Upper lobe of right lung (tissue), 1 donor: ENCODE results near the gene COL15A1. TPM values are rescaled to one million over a fixed set of nuclear protein-coding genes. Genes with fewer than 3 reads are reported as not detected.

Experiments
- ATAC-seq: fragments of 200-7000 bp; cut with Tn5 transposase; one replicate; pipeline ENCODE4 v1.9.1; 2020; ENCODE audit warnings: mild to moderate bottlenecking, moderate library complexity
- DNase-seq: peaks from one replicate; pipeline ENCODE4 v3.0.0-alpha.2; 2020
- H3K27ac ChIP-seq: fragments of 200-600 bp; one replicate; pipeline ENCODE4 v1.8.0; 2022
- H3K27me3 ChIP-seq: fragments of 200-600 bp; one replicate; pipeline ENCODE4 v1.8.0; 2022; ENCODE audit warnings: mild to moderate bottlenecking
- H3K36me3 ChIP-seq: fragments of 200-600 bp; one replicate; pipeline ENCODE4 v1.8.0; 2022
- H3K4me1 ChIP-seq: fragments of 200-600 bp; one replicate; pipeline ENCODE4 v1.8.0; 2022
- H3K4me3 ChIP-seq: fragments of 200-600 bp; one replicate; pipeline ENCODE4 v1.8.0; 2022; ENCODE audit warnings: mild to moderate bottlenecking
- H3K9me3 ChIP-seq: fragments of 200-600 bp; one replicate; pipeline ENCODE4 v1.8.0; 2022
- intact Hi-C: fragments of 100-400 bp; cut with DNase I; formaldehyde crosslinking; loops from one replicate; pipeline ENCODE4 v1.11.0; 2022
- total RNA-seq: library from RNA; stranded (reverse); fragmentation: NEBNext Ultra II Directional; extraction: Animal tissue kit (Norgen Biotek cat#: 25700); gene quantifications from one replicate; pipeline ENCODE4 v1.2.1, GENCODE V29; 2021
- TF ChIP-seq, protein P1 (sequence below): fragments of 200-600 bp; IDR thresholded peaks from one replicate; pipeline ENCODE4 v1.8.0; 2022; ENCODE audit warnings: antibody characterized with exemption
- donor health status: DM: no; HTN: yes; CAD: no; lungs with severe emphysema.

COL15A1 gene
- total RNA-seq, 1 donor from 2014 or later = 8.0 TPM

DNA sequence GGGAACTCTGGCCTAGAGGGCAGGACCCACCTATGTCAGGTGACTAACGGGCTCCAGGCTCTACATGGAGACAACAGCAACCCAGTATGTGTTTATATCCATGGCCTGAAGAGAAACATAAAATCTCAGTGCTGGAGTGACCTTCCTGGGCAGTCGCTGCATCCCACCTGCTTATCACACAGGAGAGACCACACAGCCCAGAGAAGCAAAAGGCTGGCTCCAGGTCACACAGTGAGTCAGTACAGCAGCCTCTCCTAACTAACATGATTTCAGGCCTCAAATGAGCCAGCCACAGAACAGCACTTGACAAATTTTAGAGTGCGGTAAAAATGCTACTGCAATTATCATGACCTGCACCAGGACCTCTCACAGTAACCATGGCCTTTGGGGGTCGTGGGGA lies 107.2 kb downstream of the COL15A1 start:
- intact Hi-C loops = no loop called here
- no peak for ATAC-seq
- Histone ChIP-seq H3K4me3 (no peak overlapping the region), H3K4me1 (no peaks in the 10 kb centered on the region), H3K36me3 (no peaks in the 10 kb centered on the region), H3K27me3 (no peaks in the 10 kb centered on the region), H3K27ac (no peak overlapping the region), H3K9me3 (no peaks in the 10 kb centered on the region)
- TF ChIP-seq, protein P1, sequence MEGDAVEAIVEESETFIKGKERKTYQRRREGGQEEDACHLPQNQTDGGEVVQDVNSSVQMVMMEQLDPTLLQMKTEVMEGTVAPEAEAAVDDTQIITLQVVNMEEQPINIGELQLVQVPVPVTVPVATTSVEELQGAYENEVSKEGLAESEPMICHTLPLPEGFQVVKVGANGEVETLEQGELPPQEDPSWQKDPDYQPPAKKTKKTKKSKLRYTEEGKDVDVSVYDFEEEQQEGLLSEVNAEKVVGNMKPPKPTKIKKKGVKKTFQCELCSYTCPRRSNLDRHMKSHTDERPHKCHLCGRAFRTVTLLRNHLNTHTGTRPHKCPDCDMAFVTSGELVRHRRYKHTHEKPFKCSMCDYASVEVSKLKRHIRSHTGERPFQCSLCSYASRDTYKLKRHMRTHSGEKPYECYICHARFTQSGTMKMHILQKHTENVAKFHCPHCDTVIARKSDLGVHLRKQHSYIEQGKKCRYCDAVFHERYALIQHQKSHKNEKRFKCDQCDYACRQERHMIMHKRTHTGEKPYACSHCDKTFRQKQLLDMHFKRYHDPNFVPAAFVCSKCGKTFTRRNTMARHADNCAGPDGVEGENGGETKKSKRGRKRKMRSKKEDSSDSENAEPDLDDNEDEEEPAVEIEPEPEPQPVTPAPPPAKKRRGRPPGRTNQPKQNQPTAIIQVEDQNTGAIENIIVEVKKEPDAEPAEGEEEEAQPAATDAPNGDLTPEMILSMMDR = no peak
- DNase-seq = no peak

DNA sequence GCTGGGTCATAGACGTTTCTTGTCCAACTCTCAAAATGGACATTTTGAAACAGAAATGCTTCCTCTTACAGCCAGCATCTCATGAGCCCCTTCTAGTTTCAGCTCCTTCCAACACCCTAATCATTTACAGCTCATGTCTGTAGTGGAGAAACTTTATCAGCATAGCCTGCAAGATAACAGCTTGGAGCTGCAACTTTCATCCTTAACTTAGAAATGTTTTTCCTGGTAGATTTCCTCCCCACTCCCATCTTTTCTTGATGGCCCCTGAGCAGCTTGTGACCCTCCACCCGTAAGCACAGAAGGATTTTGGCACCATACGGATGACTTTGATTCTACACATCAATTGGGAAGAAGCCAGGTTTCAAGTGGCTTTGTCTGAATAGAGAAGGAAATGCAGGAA lies 107.7 kb downstream of the COL15A1 start:
- intact Hi-C loops = no loop called here
- H3K27ac ChIP-seq = no peak overlapping the region
- ATAC-seq = no peak

DNA sequence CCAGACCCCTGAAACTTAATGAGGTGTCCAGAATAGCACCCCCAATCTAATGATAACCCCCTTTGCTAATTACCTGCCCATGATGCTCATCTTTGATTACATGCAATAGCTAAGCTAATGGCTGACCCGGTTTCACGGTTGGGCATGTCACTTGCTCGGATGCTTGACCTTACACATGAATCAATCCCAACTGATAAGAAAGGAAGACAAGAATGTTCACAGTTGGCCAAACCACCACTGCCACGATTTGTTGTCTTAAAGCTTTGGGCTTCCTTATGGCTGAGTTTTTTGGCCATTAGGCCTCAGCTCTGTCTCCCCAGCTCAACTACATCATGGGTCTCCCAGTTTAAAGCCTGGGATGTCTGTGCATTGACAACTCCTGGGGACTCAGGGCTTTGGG lies 108.1 kb downstream of the COL15A1 start:
- ATAC-seq (no peak), DNase-seq (no peak)
- Histone ChIP-seq H3K27ac (no peak overlapping the region), H3K36me3 (no peaks in the 10 kb centered on the region), H3K27me3 (no peaks in the 10 kb centered on the region), H3K4me1 (no peaks in the 10 kb centered on the region), H3K4me3 (no peak overlapping the region), H3K9me3 (no peaks in the 10 kb centered on the region)
- TF ChIP-seq, protein P1 = no peak
- intact Hi-C loops = no loop called here

More for the DNA sequence above, 107.7 kb downstream of the COL15A1 start:
- H3K4me1 ChIP-seq = no peaks in the 10 kb centered on the region
- no peaks in the 10 kb centered on the region for H3K36me3 ChIP-seq
- DNase-seq = no peak
- no peaks in the 10 kb centered on the region for H3K27me3 ChIP-seq
- TF ChIP-seq, protein P1 = no peak
- no peak overlapping the region for H3K4me3 ChIP-seq
- H3K9me3 ChIP-seq = no peaks in the 10 kb centered on the region

DNA sequence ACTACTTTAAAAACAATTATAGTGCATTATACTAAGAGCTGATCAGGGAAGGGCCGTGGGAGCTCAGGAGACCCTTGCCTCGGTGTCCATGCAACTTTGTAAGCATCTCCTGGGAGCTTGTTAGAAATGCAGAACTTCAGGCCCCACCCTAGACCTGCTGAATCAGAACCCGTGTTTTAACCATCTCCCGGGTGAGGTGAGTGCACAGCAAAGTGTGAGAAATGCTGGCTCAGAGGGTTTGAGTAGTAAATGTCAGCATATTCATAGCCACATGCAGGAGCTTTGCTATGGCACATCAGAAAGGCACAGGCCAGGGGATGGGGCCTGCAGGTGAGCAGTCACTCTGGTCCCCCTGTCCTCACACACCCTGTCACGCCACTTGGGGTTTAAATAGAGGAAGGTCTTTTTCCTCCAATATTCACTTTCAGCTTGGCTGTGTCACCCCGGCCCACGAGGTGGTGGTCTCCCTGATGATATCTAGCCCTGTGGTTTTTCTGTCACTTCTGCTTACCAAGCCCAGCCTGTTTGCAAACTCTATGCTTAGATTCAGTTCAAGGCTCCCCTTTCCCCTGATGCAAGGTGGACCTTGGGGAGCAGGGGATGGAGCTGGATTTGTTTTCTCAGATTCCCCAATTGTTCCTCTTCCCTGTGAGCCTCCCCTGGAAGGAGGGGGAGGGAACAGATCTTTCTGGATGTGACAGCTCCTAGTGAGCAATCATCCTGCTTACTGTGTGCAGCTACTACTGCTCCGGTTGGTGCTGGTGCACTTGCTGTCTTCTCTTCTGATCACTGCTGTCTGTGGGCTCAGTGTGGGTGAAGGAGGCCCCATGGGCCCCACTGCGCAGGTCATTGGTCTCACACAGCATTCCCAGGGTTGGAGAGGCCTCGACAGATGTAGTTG lies 109.4 kb downstream of the COL15A1 start:
- no peak for ATAC-seq
- no peaks in the 10 kb centered on the region for H3K27me3 ChIP-seq
- TF ChIP-seq, protein P1 = no peak
- intact Hi-C loops = no loop called here
- no peak overlapping the region for H3K4me3 ChIP-seq
- peaks cover 5% of the 10 kb centered on the region for H3K4me1 ChIP-seq
- H3K27ac ChIP-seq = no peak overlapping the region
- H3K36me3 ChIP-seq = no peaks in the 10 kb centered on the region
- DNase-seq = no peak
- no peaks in the 10 kb centered on the region for H3K9me3 ChIP-seq

DNA sequence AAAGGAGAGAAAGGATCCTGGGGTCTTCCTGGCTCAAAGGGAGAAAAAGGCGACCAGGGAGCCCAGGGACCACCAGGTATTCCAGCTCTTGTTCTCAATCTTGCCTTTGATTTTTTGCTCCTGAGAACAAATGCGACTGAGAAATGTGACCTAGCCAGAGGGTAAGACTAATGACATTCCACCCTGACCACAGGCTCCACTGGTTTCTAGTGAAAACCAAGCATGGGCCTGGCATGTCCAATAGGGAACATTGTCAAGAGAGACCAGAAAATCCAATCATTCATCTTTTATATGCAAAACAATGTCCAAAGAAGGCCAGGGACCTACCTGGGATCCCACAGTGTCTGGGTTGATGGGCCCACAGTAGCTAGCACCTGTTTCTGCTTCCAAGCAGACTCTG lies 110.9 kb downstream of the COL15A1 start:
- no peak for DNase-seq
- no peak for ATAC-seq
- TF ChIP-seq, protein P1 = no peak
- Histone ChIP-seq H3K4me3 (no peak overlapping the region), H3K27me3 (no peaks in the 10 kb centered on the region), H3K27ac (no peak overlapping the region), H3K36me3 (no peaks in the 10 kb centered on the region), H3K4me1 (peaks cover 18% of the 10 kb centered on the region), H3K9me3 (no peaks in the 10 kb centered on the region)
- intact Hi-C loops = no loop called here
